Upper lobe of left lung (tissue), 4 donors: Measurements from ENCODE around the gene TYMP.

Source experiments
- POLR2A ChIP-seq, 4 donors: fragments of 450-650 bp; IDR thresholded peaks; one replicate each; pipeline ENCODE4 v1.5.1; 2016 to 2017; ENCODE audit warnings: antibody characterized with exemption in 4 of 4, mild to moderate bottlenecking in 2 of 4
- TF ChIP-seq, protein P1 (sequence below), 6 experiments: fragments of 450-650 bp in 4 of 6; fragments of 200-600 bp in 2 of 6; sonication (generic) in 2 of 6; IDR thresholded peaks; one replicate each; pipeline ENCODE4 v1.5.1; 2016 to 2019; ENCODE audit warnings: antibody characterized with exemption in 6 of 6

DNA sequence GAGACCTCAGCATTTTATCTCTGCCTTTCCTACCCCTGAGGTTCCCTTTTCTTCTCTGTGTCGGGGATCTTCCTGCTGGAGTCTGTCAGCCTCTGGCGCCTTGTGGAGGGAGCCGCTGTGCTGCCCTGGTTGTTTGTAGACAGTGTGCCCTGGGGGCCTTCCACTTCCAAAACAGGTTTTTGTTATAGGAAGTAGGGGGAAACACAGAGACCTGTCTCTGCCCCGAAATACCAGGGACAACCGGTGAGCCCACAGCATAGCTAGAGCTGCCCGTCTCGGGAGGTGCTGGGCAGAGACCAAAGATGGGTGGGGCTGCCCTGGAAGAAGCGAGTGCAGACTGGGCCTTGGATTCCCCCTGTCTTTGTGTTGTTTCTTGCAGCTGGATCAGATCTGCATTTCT is 13.7 kb downstream of the TYMP start:
- TF ChIP-seq POLR2A (IDR thresholded peaks at IDR 0.05): no peak
- TF ChIP-seq, protein P1, sequence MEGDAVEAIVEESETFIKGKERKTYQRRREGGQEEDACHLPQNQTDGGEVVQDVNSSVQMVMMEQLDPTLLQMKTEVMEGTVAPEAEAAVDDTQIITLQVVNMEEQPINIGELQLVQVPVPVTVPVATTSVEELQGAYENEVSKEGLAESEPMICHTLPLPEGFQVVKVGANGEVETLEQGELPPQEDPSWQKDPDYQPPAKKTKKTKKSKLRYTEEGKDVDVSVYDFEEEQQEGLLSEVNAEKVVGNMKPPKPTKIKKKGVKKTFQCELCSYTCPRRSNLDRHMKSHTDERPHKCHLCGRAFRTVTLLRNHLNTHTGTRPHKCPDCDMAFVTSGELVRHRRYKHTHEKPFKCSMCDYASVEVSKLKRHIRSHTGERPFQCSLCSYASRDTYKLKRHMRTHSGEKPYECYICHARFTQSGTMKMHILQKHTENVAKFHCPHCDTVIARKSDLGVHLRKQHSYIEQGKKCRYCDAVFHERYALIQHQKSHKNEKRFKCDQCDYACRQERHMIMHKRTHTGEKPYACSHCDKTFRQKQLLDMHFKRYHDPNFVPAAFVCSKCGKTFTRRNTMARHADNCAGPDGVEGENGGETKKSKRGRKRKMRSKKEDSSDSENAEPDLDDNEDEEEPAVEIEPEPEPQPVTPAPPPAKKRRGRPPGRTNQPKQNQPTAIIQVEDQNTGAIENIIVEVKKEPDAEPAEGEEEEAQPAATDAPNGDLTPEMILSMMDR (IDR thresholded peaks at IDR 0.05): no peak
